Measurements from ENCODE around the gene UTP18. TPM values are rescaled to one million over a fixed set of nuclear protein-coding genes. Genes with fewer than 3 reads are reported as not detected.

The UTP18 gene
- total and polyA plus RNA-seq, 2 of the 13 experiments (the other 11 are each of a cell fraction or from before 2014, with no cell fraction given): 35.2 to 104 TPM

DNA sequence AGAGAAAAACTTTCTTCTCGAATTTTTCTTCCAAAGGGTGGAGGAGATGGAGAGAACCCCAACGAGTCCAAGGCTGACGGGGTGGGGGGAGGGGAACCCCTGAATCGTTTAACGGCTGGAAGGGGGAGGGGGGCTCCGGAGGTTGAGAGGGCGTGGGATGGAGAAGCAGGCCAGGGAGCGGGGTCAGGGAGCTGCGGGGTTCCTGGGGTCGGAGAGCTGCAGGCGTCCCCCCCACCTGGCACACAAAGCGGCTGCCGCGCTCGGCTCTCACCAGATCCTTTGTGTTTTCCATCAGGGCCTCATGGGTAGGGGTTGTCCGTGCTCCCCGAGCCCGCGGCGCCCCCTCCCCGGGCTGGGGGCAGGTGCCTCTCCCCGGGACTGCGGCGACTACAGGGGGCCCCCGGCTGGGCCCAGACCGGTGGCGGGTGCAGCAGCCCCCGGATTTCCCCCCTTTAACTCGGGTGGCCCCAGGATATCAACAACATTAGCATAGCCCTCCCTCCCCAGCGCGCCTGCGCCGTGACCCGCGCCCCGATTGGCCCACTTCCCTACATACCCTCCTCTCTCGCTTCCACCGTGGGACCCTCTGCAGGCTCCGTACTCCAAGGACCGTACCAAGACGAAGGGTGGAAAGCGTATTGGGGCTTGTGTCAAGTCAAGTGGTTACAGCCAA lies 646 bp upstream of the UTP18 start, which contains the start of gene MBTD1 (continued):
- TF ChIP-seq, protein P1, sequence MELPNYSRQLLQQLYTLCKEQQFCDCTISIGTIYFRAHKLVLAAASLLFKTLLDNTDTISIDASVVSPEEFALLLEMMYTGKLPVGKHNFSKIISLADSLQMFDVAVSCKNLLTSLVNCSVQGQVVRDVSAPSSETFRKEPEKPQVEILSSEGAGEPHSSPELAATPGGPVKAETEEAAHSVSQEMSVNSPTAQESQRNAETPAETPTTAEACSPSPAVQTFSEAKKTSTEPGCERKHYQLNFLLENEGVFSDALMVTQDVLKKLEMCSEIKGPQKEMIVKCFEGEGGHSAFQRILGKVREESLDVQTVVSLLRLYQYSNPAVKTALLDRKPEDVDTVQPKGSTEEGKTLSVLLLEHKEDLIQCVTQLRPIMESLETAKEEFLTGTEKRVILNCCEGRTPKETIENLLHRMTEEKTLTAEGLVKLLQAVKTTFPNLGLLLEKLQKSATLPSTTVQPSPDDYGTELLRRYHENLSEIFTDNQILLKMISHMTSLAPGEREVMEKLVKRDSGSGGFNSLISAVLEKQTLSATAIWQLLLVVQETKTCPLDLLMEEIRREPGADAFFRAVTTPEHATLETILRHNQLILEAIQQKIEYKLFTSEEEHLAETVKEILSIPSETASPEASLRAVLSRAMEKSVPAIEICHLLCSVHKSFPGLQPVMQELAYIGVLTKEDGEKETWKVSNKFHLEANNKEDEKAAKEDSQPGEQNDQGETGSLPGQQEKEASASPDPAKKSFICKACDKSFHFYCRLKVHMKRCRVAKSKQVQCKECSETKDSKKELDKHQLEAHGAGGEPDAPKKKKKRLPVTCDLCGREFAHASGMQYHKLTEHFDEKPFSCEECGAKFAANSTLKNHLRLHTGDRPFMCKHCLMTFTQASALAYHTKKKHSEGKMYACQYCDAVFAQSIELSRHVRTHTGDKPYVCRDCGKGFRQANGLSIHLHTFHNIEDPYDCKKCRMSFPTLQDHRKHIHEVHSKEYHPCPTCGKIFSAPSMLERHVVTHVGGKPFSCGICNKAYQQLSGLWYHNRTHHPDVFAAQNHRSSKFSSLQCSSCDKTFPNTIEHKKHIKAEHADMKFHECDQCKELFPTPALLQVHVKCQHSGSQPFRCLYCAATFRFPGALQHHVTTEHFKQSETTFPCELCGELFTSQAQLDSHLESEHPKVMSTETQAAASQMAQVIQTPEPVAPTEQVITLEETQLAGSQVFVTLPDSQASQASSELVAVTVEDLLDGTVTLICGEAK (IDR thresholded peaks at IDR 0.05): no peak
- TF ChIP-seq, protein P1 (CRISPR knock-in tag; IDR thresholded peaks at IDR 0.05): peak; percentile 82
- no peak for TF ChIP-seq BHLHE40 (IDR thresholded peaks at IDR 0.05; ENCODE audit: low read length)
- peak; percentile 10 for TF ChIP-seq PHF5A (CRISPR knock-in tag; IDR thresholded peaks at IDR 0.05; ENCODE audit: low read depth, unreplicated experiment)
- TF ChIP-seq ZNF557 (CRISPR knock-in tag; IDR thresholded peaks at IDR 0.05): peak; percentile 41; the same call in 1 of the 2 replicates
- peak; percentile 83; the same call in 1 of the 2 replicates for TF ChIP-seq ZNF580 (CRISPR knock-in tag; IDR thresholded peaks at IDR 0.05; ENCODE audit: borderline replicate concordance, low read depth)
- no peak for TF ChIP-seq ZFP1 (CRISPR knock-in tag; IDR thresholded peaks at IDR 0.05)
- TF ChIP-seq ATF7-NPFF (CRISPR knock-in tag; IDR thresholded peaks at IDR 0.05; ENCODE audit: low read depth): no peak
- TF ChIP-seq EZH2 (conservative IDR thresholded peaks at IDR 0.05; ENCODE audit: low read depth, low read length): no peak
- TF ChIP-seq, protein P2, sequence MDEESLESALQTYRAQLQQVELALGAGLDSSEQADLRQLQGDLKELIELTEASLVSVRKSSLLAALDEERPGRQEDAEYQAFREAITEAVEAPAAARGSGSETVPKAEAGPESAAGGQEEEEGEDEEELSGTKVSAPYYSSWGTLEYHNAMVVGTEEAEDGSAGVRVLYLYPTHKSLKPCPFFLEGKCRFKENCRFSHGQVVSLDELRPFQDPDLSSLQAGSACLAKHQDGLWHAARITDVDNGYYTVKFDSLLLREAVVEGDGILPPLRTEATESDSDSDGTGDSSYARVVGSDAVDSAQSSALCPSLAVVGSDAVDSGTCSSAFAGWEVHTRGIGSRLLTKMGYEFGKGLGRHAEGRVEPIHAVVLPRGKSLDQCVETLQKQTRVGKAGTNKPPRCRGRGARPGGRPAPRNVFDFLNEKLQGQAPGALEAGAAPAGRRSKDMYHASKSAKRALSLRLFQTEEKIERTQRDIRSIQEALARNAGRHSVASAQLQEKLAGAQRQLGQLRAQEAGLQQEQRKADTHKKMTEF (CRISPR knock-in tag; IDR thresholded peaks at IDR 0.05): no peak
- no peak for TF ChIP-seq IRF1 (CRISPR knock-in tag; IDR thresholded peaks at IDR 0.05; ENCODE audit: low read depth)
- no peak for TF ChIP-seq ZKSCAN1 (IDR thresholded peaks at IDR 0.05; ENCODE audit: low read length)
- TF ChIP-seq SP5 (CRISPR knock-in tag; IDR thresholded peaks at IDR 0.05; ENCODE audit: borderline replicate concordance, low read depth): no peak
- no peak; the same call in 1 of the 2 replicates for TF ChIP-seq ZNF263 (CRISPR knock-in tag; IDR thresholded peaks at IDR 0.05)
- TF ChIP-seq ZNF253 (CRISPR knock-in tag; IDR thresholded peaks at IDR 0.05; ENCODE audit: borderline replicate concordance): 0 out of 2 replicates have a peak, but pooled peaks have one; percentile 10
- TF ChIP-seq TEAD2 (CRISPR knock-in tag; IDR thresholded peaks at IDR 0.05): no peak
- TF ChIP-seq ZSCAN20 (CRISPR knock-in tag; IDR thresholded peaks at IDR 0.05; ENCODE audit: borderline replicate concordance): no peak
- no peak; the same call in 1 of the 2 replicates for TF ChIP-seq FOSL2 (CRISPR knock-in tag; IDR thresholded peaks at IDR 0.05)
- no peak for TF ChIP-seq ARID2 (CRISPR knock-in tag; IDR thresholded peaks at IDR 0.05; ENCODE audit: borderline replicate concordance)
- TF ChIP-seq POLR2A (IDR thresholded peaks at IDR 0.05; ENCODE audit: insufficient read depth in 1 of 2, low read depth in 2 of 2, low read length in 2 of 2): peak in 1 of 2 experiments; percentile 58; a peak in 3 of 4 replicates

Data from HepG2 (cell line).